IMR-90 (cell line): ENCODE data around the gene TBC1D1. TPM values are rescaled to one million over a fixed set of nuclear protein-coding genes. Genes with fewer than 3 reads are reported as not detected.

Source experiments
- ATAC-seq: fragments of 200-7000 bp; cut with Tn5 transposase; 2 replicates; pipeline ENCODE4 v1.9.1; 2020; ENCODE audit warnings: low read depth, mild to moderate bottlenecking, moderate library complexity
- BruUV-seq: library from RNA; stranded (reverse); fragments of 400-500 nt; replicated peaks from 2 replicates; lab custom pipeline; 2021; lab: Mats Ljungman, UMichigan
- CTCF ChIA-PET: fragments of 300-600 bp; formaldehyde crosslinking; extraction: SDS; loops from one replicate; lab custom pipeline; 2021; ENCODE audit warnings: antibody characterized with exemption; lab: Yijun Ruan, JAX
- POLR2A ChIA-PET: fragments of 300-600 bp; sonication (Branson Sonifier 250); formaldehyde crosslinking; loops from one replicate; lab custom pipeline; 2022; ENCODE audit warnings: antibody characterized with exemption; ENCODE audit not compliant: unreplicated experiment; lab: Charles Lee
- DNase-seq: peaks from one replicate; pipeline ENCODE4 v3.0.0; 2013
- H2AFZ ChIP-seq: replicated peaks from 2 replicates; pipeline ENCODE3; 2013; ENCODE audit warnings: low read length, mild to moderate bottlenecking; ENCODE audit not compliant: poor library complexity
- H2AK5ac ChIP-seq: 2 replicates; pipeline ENCODE4 v1.6.1; 2013; ENCODE audit warnings: low read depth, low read length, inconsistent platforms
- H2AK9ac ChIP-seq: replicated peaks from 2 replicates; pipeline ENCODE3; 2013; ENCODE audit warnings: mild to moderate bottlenecking, low read depth, low read length, moderate library complexity; ENCODE audit not compliant: poor library complexity
- H2BK120ac ChIP-seq: 2 replicates; pipeline ENCODE4 v1.6.1; 2013; ENCODE audit warnings: low read depth, low read length, inconsistent platforms
- H2BK15ac ChIP-seq: 3 replicates; pipeline ENCODE4 v1.6.1; 2013; ENCODE audit warnings: low read depth, low read length, inconsistent platforms
- H2BK20ac ChIP-seq: 2 replicates; pipeline ENCODE4 v1.6.1; 2013; ENCODE audit warnings: low read depth, mild to moderate bottlenecking, inconsistent platforms, low read length, moderate library complexity
- H2BK5ac ChIP-seq: 2 replicates; pipeline ENCODE4 v1.6.1; 2013; ENCODE audit warnings: mild to moderate bottlenecking, low read depth, low read length, inconsistent platforms; ENCODE audit not compliant: poor library complexity, severe bottlenecking
- H3K14ac ChIP-seq: replicated peaks from 2 replicates; pipeline ENCODE4 v1.6.1; 2013; ENCODE audit warnings: low read depth, low read length, inconsistent platforms
- H3K18ac ChIP-seq: 2 replicates; pipeline ENCODE4 v1.6.1; 2013; ENCODE audit warnings: low read depth, low read length, control low read depth
- H3K23ac ChIP-seq: 2 replicates; pipeline ENCODE4 v1.6.1; 2013; ENCODE audit warnings: low read depth, low read length, inconsistent platforms
- H3K27ac ChIP-seq: 2 replicates; pipeline ENCODE4 v1.5.1; 2013; ENCODE audit warnings: mild to moderate bottlenecking, control low read depth, low read length; ENCODE audit not compliant: insufficient read depth
- H3K27me3 ChIP-seq: 2 replicates; pipeline ENCODE4 v1.6.1; 2013; ENCODE audit warnings: low read length; ENCODE audit not compliant: control insufficient read depth, insufficient read depth
- H3K36me3 ChIP-seq: 2 replicates; pipeline ENCODE4 v1.6.1; 2013; ENCODE audit warnings: low read length, mixed read lengths; ENCODE audit not compliant: control insufficient read depth, insufficient read depth
- H3K4ac ChIP-seq: 2 replicates; pipeline ENCODE4 v1.6.1; 2013; ENCODE audit warnings: low read depth, low read length, inconsistent platforms
- H3K4me1 ChIP-seq: 2 replicates; pipeline ENCODE4 v1.6.1; 2013; ENCODE audit warnings: low read length, mixed read lengths; ENCODE audit not compliant: control insufficient read depth, insufficient read depth
- H3K4me2 ChIP-seq: 2 replicates; pipeline ENCODE4 v1.6.1; 2013; ENCODE audit warnings: low read depth, mild to moderate bottlenecking, control low read depth, low read length, moderate library complexity
- H3K4me3 ChIP-seq: 2 replicates; pipeline ENCODE4 v1.5.1; 2013; ENCODE audit warnings: low read depth, mild to moderate bottlenecking, control low read depth, low read length, moderate library complexity; ENCODE audit not compliant: insufficient read depth
- H3K56ac ChIP-seq: 2 replicates; pipeline ENCODE4 v1.6.1; 2013; ENCODE audit warnings: low read length, inconsistent platforms; ENCODE audit not compliant: insufficient read depth; ENCODE audit errors: extremely low read depth
- H3K79me1 ChIP-seq, 2 experiments: 2 replicates each; pipeline ENCODE4 v1.6.1; 2013; ENCODE audit warnings: low read length in 2 of 2, inconsistent platforms in 1 of 2, low read depth in 1 of 2
- H3K9ac ChIP-seq: 2 replicates; pipeline ENCODE4 v1.6.1; 2013; ENCODE audit warnings: low read depth, low read length, control low read depth
- H3K9me1 ChIP-seq: 2 replicates; pipeline ENCODE4 v1.6.1; 2013; ENCODE audit warnings: low read length, inconsistent platforms; ENCODE audit not compliant: insufficient read depth
- H3K9me3 ChIP-seq: 2 replicates; pipeline ENCODE4 v1.6.1; 2013; ENCODE audit warnings: low read length; ENCODE audit not compliant: control insufficient read depth, insufficient read depth
- H4K20me1 ChIP-seq: 2 replicates; pipeline ENCODE4 v1.6.1; 2013; ENCODE audit warnings: low read length, inconsistent platforms; ENCODE audit not compliant: insufficient read depth
- H4K5ac ChIP-seq: 2 replicates; pipeline ENCODE4 v1.6.1; 2013; ENCODE audit warnings: mild to moderate bottlenecking, low read depth, low read length, control low read depth
- H4K8ac ChIP-seq, 2 experiments: 2 replicates each; pipeline ENCODE4 v1.6.1; 2013; ENCODE audit warnings: low read depth in 2 of 2, low read length in 2 of 2, control low read depth in 1 of 2, inconsistent platforms in 1 of 2
- H4K91ac ChIP-seq: 2 replicates; pipeline ENCODE4 v1.6.1; 2013; ENCODE audit warnings: low read depth, low read length, inconsistent platforms; ENCODE audit not compliant: insufficient read depth
- CEBPB ChIP-seq: IDR thresholded peaks from 2 replicates; pipeline ENCODE4 v1.6.1; 2012; ENCODE audit warnings: low read depth, low read length, improper control_type of control experiment
- CHD1 ChIP-seq: IDR thresholded peaks from 2 replicates; pipeline ENCODE4 v1.6.1; 2012; ENCODE audit warnings: low read depth, low read length, improper control_type of control experiment
- FOS ChIP-seq: fragments of 150-350 bp; IDR thresholded peaks from 2 replicates; pipeline ENCODE4 v1.6.1; 2016; ENCODE audit warnings: low read depth, low read length
- MAFK ChIP-seq: IDR thresholded peaks from 2 replicates; pipeline ENCODE4 v1.6.1; 2012; ENCODE audit warnings: low read depth, low read length, improper control_type of control experiment
- MAZ ChIP-seq: IDR thresholded peaks from 2 replicates; pipeline ENCODE4 v1.6.1; 2012; ENCODE audit warnings: low read depth, mild to moderate bottlenecking, low read length, improper control_type of control experiment, moderate library complexity, borderline replicate concordance
- NFE2L2 ChIP-seq: fragments of 150-350 bp; IDR thresholded peaks from 2 replicates; pipeline ENCODE4 v1.6.1; 2016; ENCODE audit warnings: low read depth, mild to moderate bottlenecking, low read length
- POLR2A ChIP-seq: IDR thresholded peaks from 2 replicates; pipeline ENCODE4 v1.6.1; 2012; ENCODE audit warnings: mild to moderate bottlenecking, low read depth, low read length
- RCOR1 ChIP-seq: IDR thresholded peaks from 2 replicates; pipeline ENCODE4 v1.6.1; 2012; ENCODE audit warnings: mild to moderate bottlenecking, low read length, improper control_type of control experiment; ENCODE audit not compliant: insufficient replicate concordance
- RFX5 ChIP-seq: IDR thresholded peaks from 2 replicates; pipeline ENCODE4 v1.8.0; 2012; ENCODE audit warnings: low read depth, mild to moderate bottlenecking, low read length, moderate library complexity
- SMC3 ChIP-seq: fragments of 150-350 bp; IDR thresholded peaks from 2 replicates; pipeline ENCODE4 v1.6.1; 2016; ENCODE audit warnings: low read depth, mild to moderate bottlenecking, antibody characterized with exemption, low read length, moderate library complexity
- WGBS, 2 experiments: methylation state at CpG; one replicate each; pipeline versions ENCODE4 v1.1.5 to v1.1.7; 2013; ENCODE audit warnings: missing lambda C conversion rate in 2 of 2; ENCODE audit not compliant: insufficient read length in 1 of 2; ENCODE audit errors: extremely low coverage in 2 of 2; 5-methylcytosine and 5-hydroxymethylcytosine counted together
- dilution Hi-C: fragments of 300-500 bp; cut with HindIII; formaldehyde crosslinking; loops from one replicate; pipeline ENCODE4 v1.14.3; 2018; ENCODE audit warnings: low sequenced_read_pairs; ENCODE audit not compliant: unreplicated experiment
- in situ Hi-C: fragments of 300-500 bp; cut with MboI; formaldehyde crosslinking; loops from 3 replicates; pipeline ENCODE4 v1.14.3; 2019; ENCODE audit warnings: low sequenced_read_pairs, inconsistent platforms, mixed read lengths
- intact Hi-C: fragments of 100-400 bp; cut with micrococcal nuclease; formaldehyde crosslinking; loops from 2 replicates; pipeline ENCODE4 v1.10.0; 2022
- polyA plus RNA-seq, 3 experiments: library from polyadenylated mRNA; depleted of rRNA; stranded (reverse); fragments of >200 nt; gene quantifications; 2 replicates each; pipeline ENCODE4 v1.2.3, GENCODE V29; 2012; ENCODE audit warnings: low replicate concordance in 1 of 3
- total RNA-seq: library from RNA; depleted of rRNA; stranded (reverse); fragments of >200 nt; gene quantifications from 2 replicates; pipeline ENCODE4 v1.2.3, GENCODE V29; 2012
- TF ChIP-seq, protein P1 (sequence below): fragments of 150-350 bp; IDR thresholded peaks from 2 replicates; pipeline ENCODE4 v1.6.1; 2017; ENCODE audit warnings: mild to moderate bottlenecking, antibody characterized with exemption, low read length, low read depth
- TF ChIP-seq, protein P2 (sequence below): fragments of 150-350 bp; IDR thresholded peaks from 2 replicates; pipeline ENCODE4 v1.6.1; 2016; ENCODE audit warnings: low read depth, mild to moderate bottlenecking, low read length, moderate library complexity, borderline replicate concordance
- TF ChIP-seq, protein P3 (sequence below): conservative IDR thresholded peaks from 2 replicates; pipeline ENCODE4 v1.5.1; 2012; ENCODE audit warnings: mild to moderate bottlenecking, low read depth, low read length, improper control_type of control experiment

TBC1D1 gene
- total and polyA plus RNA-seq, 2 of the 4 experiments (the other 2 are of a cell fraction) = 42.4 to 104 TPM

DNA sequence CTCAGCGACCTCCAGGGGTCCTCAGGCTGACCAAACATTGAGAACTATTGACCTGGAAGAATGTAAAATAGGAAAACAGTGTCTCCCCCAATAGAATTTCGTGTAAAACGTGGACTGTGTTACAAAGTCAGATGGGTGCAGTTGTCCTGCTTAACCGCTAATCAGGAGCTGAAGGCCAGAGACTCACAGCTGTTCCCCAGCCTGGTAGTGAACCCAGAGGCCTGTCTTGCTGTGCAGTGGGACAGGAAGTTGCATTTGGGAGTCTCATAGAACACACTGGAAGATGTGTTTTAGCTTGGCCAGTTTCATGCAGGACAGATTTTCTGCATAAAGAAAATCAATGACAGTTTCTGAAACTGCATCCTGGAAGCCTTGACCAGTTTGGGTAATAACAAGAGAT, 220.8 kb downstream of the TBC1D1 start:
- dilution Hi-C loops = no loop called here
- TF ChIP-seq, protein P1, sequence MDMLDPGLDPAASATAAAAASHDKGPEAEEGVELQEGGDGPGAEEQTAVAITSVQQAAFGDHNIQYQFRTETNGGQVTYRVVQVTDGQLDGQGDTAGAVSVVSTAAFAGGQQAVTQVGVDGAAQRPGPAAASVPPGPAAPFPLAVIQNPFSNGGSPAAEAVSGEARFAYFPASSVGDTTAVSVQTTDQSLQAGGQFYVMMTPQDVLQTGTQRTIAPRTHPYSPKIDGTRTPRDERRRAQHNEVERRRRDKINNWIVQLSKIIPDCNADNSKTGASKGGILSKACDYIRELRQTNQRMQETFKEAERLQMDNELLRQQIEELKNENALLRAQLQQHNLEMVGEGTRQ = no peak
- no peak for TF ChIP-seq CEBPB
- TF ChIP-seq CHD1 = no peak
- TF ChIP-seq, protein P2, sequence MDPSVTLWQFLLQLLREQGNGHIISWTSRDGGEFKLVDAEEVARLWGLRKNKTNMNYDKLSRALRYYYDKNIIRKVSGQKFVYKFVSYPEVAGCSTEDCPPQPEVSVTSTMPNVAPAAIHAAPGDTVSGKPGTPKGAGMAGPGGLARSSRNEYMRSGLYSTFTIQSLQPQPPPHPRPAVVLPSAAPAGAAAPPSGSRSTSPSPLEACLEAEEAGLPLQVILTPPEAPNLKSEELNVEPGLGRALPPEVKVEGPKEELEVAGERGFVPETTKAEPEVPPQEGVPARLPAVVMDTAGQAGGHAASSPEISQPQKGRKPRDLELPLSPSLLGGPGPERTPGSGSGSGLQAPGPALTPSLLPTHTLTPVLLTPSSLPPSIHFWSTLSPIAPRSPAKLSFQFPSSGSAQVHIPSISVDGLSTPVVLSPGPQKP = no peak
- no peak for TF ChIP-seq RCOR1
- no peak for TF ChIP-seq NFE2L2
- TF ChIP-seq FOS = no peak
- no peak for TF ChIP-seq MAZ
- TF ChIP-seq POLR2A = no peak
- TF ChIP-seq SMC3 = no peak
- TF ChIP-seq, protein P3, sequence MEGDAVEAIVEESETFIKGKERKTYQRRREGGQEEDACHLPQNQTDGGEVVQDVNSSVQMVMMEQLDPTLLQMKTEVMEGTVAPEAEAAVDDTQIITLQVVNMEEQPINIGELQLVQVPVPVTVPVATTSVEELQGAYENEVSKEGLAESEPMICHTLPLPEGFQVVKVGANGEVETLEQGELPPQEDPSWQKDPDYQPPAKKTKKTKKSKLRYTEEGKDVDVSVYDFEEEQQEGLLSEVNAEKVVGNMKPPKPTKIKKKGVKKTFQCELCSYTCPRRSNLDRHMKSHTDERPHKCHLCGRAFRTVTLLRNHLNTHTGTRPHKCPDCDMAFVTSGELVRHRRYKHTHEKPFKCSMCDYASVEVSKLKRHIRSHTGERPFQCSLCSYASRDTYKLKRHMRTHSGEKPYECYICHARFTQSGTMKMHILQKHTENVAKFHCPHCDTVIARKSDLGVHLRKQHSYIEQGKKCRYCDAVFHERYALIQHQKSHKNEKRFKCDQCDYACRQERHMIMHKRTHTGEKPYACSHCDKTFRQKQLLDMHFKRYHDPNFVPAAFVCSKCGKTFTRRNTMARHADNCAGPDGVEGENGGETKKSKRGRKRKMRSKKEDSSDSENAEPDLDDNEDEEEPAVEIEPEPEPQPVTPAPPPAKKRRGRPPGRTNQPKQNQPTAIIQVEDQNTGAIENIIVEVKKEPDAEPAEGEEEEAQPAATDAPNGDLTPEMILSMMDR = no peak
- no peak for TF ChIP-seq MAFK
- no peak for TF ChIP-seq RFX5
- in situ Hi-C loops = no loop called here
- no peak overlapping the region for H2BK20ac ChIP-seq
- no peak for ATAC-seq
- peaks cover 2% of the 10 kb centered on the region; the same call in 1 of the 2 replicates for H3K36me3 ChIP-seq
- no peak overlapping the region for H3K18ac ChIP-seq
- BruUV-seq = no TSS peak
- peaks cover 12% of the 10 kb centered on the region for H3K4me1 ChIP-seq
- intact Hi-C loops = no loop called here
- no CpG with 5 or more reads among the region's 4 CpGs for WGBS, 2 experiments
- DNase-seq = no peak
- H3K23ac ChIP-seq = no peak overlapping the region
- H4K5ac ChIP-seq = no peak overlapping the region
- no peaks in the 10 kb centered on the region for H3K9me3 ChIP-seq
- H2BK120ac ChIP-seq = no peak overlapping the region
- H4K20me1 ChIP-seq = no peaks in the 10 kb centered on the region
- no peak overlapping the region for H3K4me3 ChIP-seq
- no peaks in the 10 kb centered on the region for H3K27me3 ChIP-seq
- H3K14ac ChIP-seq = no peak overlapping the region
- H3K56ac ChIP-seq = no peak overlapping the region
- no peak overlapping the region for H2AK5ac ChIP-seq
- POLR2A ChIA-PET = no interaction called here
- H3K4ac ChIP-seq = no peak overlapping the region
- H4K91ac ChIP-seq = no peak overlapping the region
- H2BK5ac ChIP-seq = no peak overlapping the region
- CTCF ChIA-PET = interaction anchor here (0.5 kb wide), 1 partner anchor 952 kb away, joined by 3 read pairs; no protein-coding TSS in a partner anchor
- H3K9me1 ChIP-seq = peaks cover 10% of the 10 kb centered on the region
- H2AK9ac ChIP-seq = no peak overlapping the region
- no peak overlapping the region for H3K4me2 ChIP-seq
- H2BK15ac ChIP-seq = no peak overlapping the region
- no peak overlapping the region for H2AFZ ChIP-seq
- H3K9ac ChIP-seq = no peak overlapping the region
- no peak overlapping the region for H4K8ac ChIP-seq
- peaks cover 5 to 18% of the 10 kb centered on the region in 2 experiments; a peak in 3 of 4 replicates for H3K79me1 ChIP-seq
- H3K27ac ChIP-seq = no peak overlapping the region
